Endothelial cell of umbilical vein (primary cell): ENCODE data around the gene PTPRU. TPM values are rescaled to one million over a fixed set of nuclear protein-coding genes. Genes with fewer than 3 reads are reported as not detected.

ENCODE experiments used
- BruUV-seq: library from RNA; stranded (reverse); fragments of 400-500 nt; replicated peaks from 2 replicates; lab custom pipeline; 2021; lab: Mats Ljungman, UMichigan
- CTCF ChIA-PET: fragments of 300-600, 350-600 bp; sonication (Branson Sonifier 250); formaldehyde crosslinking; loops from one replicate; lab custom pipeline; 2021; ENCODE audit warnings: antibody characterized with exemption, inconsistent platforms; lab: Charles Lee
- POLR2A ChIA-PET: fragments of 300-600, 350-600 bp; sonication (Branson Sonifier 250); formaldehyde crosslinking; loops from one replicate; lab custom pipeline; 2021; ENCODE audit warnings: antibody characterized with exemption, inconsistent platforms; lab: Charles Lee
- DNase-seq: peaks from one replicate; pipeline ENCODE4 v3.0.0-alpha.2; 2011; ENCODE audit warnings: low read depth, low spot score
- FAIRE-seq: peaks from 2 replicates; lab custom pipeline; 2011; peaks lifted over from hg19 to GRCh38; lab: Jason Lieb, UNC
- H2AFZ ChIP-seq: 2 replicates; pipeline ENCODE4 v1.6.0; 2012; ENCODE audit warnings: low read depth, low read length, control low read depth, inconsistent platforms
- H3K27ac ChIP-seq: 2 replicates; pipeline ENCODE4 v1.5.1; 2011; ENCODE audit warnings: low read depth, mild to moderate bottlenecking, control low read depth, low read length, moderate library complexity; ENCODE audit not compliant: insufficient read depth
- H3K27me3 ChIP-seq, 2 experiments: 2 replicates each; pipeline versions ENCODE4 v1.6.0 to v1.6.1; 2011; ENCODE audit warnings: low read length in 2 of 2, mixed read lengths in 1 of 2; ENCODE audit not compliant: control insufficient read depth in 2 of 2, insufficient read depth in 2 of 2
- H3K36me3 ChIP-seq, 2 experiments: 2 replicates in 1 of 2; 3 replicates in 1 of 2; pipeline ENCODE4 v1.5.1; 2011; ENCODE audit warnings: low read length in 2 of 2, mild to moderate bottlenecking in 1 of 2, moderate library complexity in 1 of 2; ENCODE audit not compliant: control insufficient read depth in 2 of 2, insufficient read depth in 2 of 2; ENCODE audit errors: extremely low read depth in 1 of 2
- H3K4me1 ChIP-seq: 3 replicates; pipeline ENCODE4 v1.5.1; 2011; ENCODE audit warnings: mild to moderate bottlenecking, low read length; ENCODE audit not compliant: control insufficient read depth, insufficient read depth; ENCODE audit errors: extremely low read depth
- H3K4me2 ChIP-seq: 2 replicates; pipeline ENCODE4 v1.6.1; 2011; ENCODE audit warnings: low read length, control low read depth, mixed read lengths; ENCODE audit not compliant: insufficient read depth
- H3K4me3 ChIP-seq, 3 experiments: fragments of 200-600 bp in 1 of 3; sonication (generic), shearing (Covaris generic) in 1 of 3; replicated peaks in 1 of 3; 2 replicates each; pipeline ENCODE4 v1.5.1; 2011 to 2016; ENCODE audit warnings: control low read depth in 3 of 3, low read length in 3 of 3, mild to moderate bottlenecking in 2 of 3, inconsistent platforms in 1 of 3, low read depth in 1 of 3, moderate library complexity in 1 of 3; ENCODE audit not compliant: insufficient read depth in 1 of 3
- H3K79me2 ChIP-seq: 2 replicates; pipeline ENCODE4 v1.6.0; 2012; ENCODE audit warnings: low read length, inconsistent platforms; ENCODE audit not compliant: control insufficient read depth, insufficient read depth
- H3K9ac ChIP-seq: replicated peaks from 2 replicates; pipeline ENCODE3; 2011; ENCODE audit warnings: low read length, control low read depth; ENCODE audit not compliant: insufficient read depth; ENCODE audit errors: extremely low read depth
- H3K9me1 ChIP-seq: replicated peaks from 3 replicates; pipeline ENCODE4 v1.6.0; 2011; ENCODE audit warnings: mild to moderate bottlenecking, low read length; ENCODE audit not compliant: control insufficient read depth, insufficient read depth; ENCODE audit errors: extremely low read depth
- H3K9me3 ChIP-seq: replicated peaks from 2 replicates; pipeline ENCODE4 v1.5.1; 2012; ENCODE audit warnings: low read length, inconsistent platforms; ENCODE audit not compliant: control insufficient read depth, insufficient read depth
- H4K20me1 ChIP-seq: replicated peaks from 2 replicates; pipeline ENCODE3; 2011; ENCODE audit warnings: mild to moderate bottlenecking, low read length; ENCODE audit not compliant: control insufficient read depth, insufficient read depth; ENCODE audit errors: extremely low read depth
- CTCF ChIP-seq, 2 donors: IDR thresholded peaks; 1 replicate in 1 of 2; 2 replicates in 1 of 2; pipeline ENCODE4 v1.5.1; 2011; ENCODE audit warnings: low read length in 2 of 2, mild to moderate bottlenecking in 2 of 2, moderate library complexity in 2 of 2, control low read depth in 1 of 2, inconsistent platforms in 1 of 2, low read depth in 1 of 2; ENCODE audit not compliant: insufficient read depth in 1 of 2; ENCODE audit errors: extremely low read depth in 1 of 2
- EZH2 ChIP-seq: IDR thresholded peaks from 2 replicates; pipeline ENCODE4 v1.6.1; 2012; ENCODE audit warnings: borderline replicate concordance, low read depth, mild to moderate bottlenecking, moderate library complexity, low read length, inconsistent platforms; ENCODE audit not compliant: severe bottlenecking
- FOS ChIP-seq: IDR thresholded peaks from 2 replicates; pipeline ENCODE4 v1.6.1; 2011; ENCODE audit warnings: mild to moderate bottlenecking, low read length, moderate library complexity, borderline replicate concordance; ENCODE audit not compliant: insufficient read depth
- GATA2 ChIP-seq: IDR thresholded peaks from 2 replicates; pipeline ENCODE4 v1.7.0; 2011; ENCODE audit warnings: low read depth, mild to moderate bottlenecking, moderate library complexity, mixed read lengths, low read length; ENCODE audit not compliant: insufficient read length, insufficient read depth
- JUN ChIP-seq: IDR thresholded peaks from 2 replicates; pipeline ENCODE4 v1.6.1; 2011; ENCODE audit warnings: borderline replicate concordance, low read depth; ENCODE audit not compliant: insufficient read length, insufficient read depth
- MAX ChIP-seq: IDR thresholded peaks from 2 replicates; pipeline ENCODE4 v1.6.1; 2011; ENCODE audit not compliant: insufficient read depth, insufficient read length
- MYC ChIP-seq: IDR thresholded peaks from one replicate; pipeline ENCODE4 v1.6.1; 2011; ENCODE audit warnings: mild to moderate bottlenecking, low read depth, low read length
- POLR2A ChIP-seq: IDR thresholded peaks from 2 replicates; pipeline ENCODE4 v1.6.1; 2012; ENCODE audit warnings: low read depth, mild to moderate bottlenecking, control low read depth, low read length
- POLR2AphosphoS5 ChIP-seq: IDR thresholded peaks from 2 replicates; pipeline ENCODE4 v1.6.1; 2012; ENCODE audit warnings: low read depth, mild to moderate bottlenecking, control low read depth, low read length, moderate library complexity; ENCODE audit not compliant: insufficient read depth
- dilution Hi-C: fragments of 300-500 bp; cut with MboI; formaldehyde crosslinking; loops from one replicate; pipeline ENCODE4 v1.15.0; 2019; ENCODE audit warnings: low sequenced_read_pairs; ENCODE audit not compliant: extremely low pct_ligation_motif_present
- intact Hi-C: fragments of 100-400 bp; cut with micrococcal nuclease; formaldehyde crosslinking; loops from one replicate; pipeline ENCODE4 v1.10.0; 2022
- polyA plus RNA-seq, 4 experiments: library from polyadenylated mRNA; depleted of rRNA in 3 of 4; stranded (reverse) in 3 of 4; unstranded in 1 of 4; fragments of >200 nt; gene quantifications; 2 replicates each; pipeline versions ENCODE4 v1.2.1 to v1.2.3, GENCODE V29; 2011 to 2012; ENCODE audit warnings: missing spikeins in 1 of 4
- total RNA-seq: library from RNA; stranded (reverse); gene quantifications from 2 replicates; pipeline ENCODE4 v1.2.3, GENCODE V29; 2021

Gene PTPRU
- total and polyA plus RNA-seq, 2 donors (not counting 3 experiments of a cell fraction or from before 2014, with no cell fraction given): 0.58 to 2.6 TPM

- H3K9me3 ChIP-seq: no peaks in the 10 kb centered on the region
- H3K79me2 ChIP-seq: no peaks in the 10 kb centered on the region
- H3K36me3 ChIP-seq: no peaks in the 10 kb centered on the region
- FAIRE-seq (no peak), DNase-seq (no peak)
- H3K4me1 ChIP-seq: no peaks in the 10 kb centered on the region
- dilution Hi-C loops (no loop called here), intact Hi-C loops (no loop called here)
- ChIA-PET POLR2A (no interaction called here), CTCF (no interaction called here)
- H3K27ac ChIP-seq: no peak overlapping the region
- TF ChIP-seq JUN (no peak), MAX (no peak), POLR2AphosphoS5 (no peak), EZH2 (no peak), MYC (no peak), POLR2A (no peak), GATA2 (no peak), FOS (no peak), CTCF (IDR thresholded peaks at IDR 0.05; ENCODE audit: extremely low read depth in 1 of 2, insufficient read depth in 1 of 2, low read depth in 1 of 2, low read length in 2 of 2) (no peak)
- H4K20me1 ChIP-seq: no peaks in the 10 kb centered on the region
- no peak overlapping the region for H3K4me2 ChIP-seq
- no peak overlapping the region for H3K4me3 ChIP-seq
- H3K9ac ChIP-seq: no peak overlapping the region
- no peaks in the 10 kb centered on the region for H3K9me1 ChIP-seq
- no peak overlapping the region for H2AFZ ChIP-seq
- H3K27me3 ChIP-seq: no peaks in the 10 kb centered on the region
- BruUV-seq: no TSS peak
Measured at GRCh38 chr1:29324202-29324601, 87.9 kb downstream of the PTPRU start.
